Activated gamma-delta T cell (primary cell): ENCODE results near the gene SMYD3.
"Not testable (repeated sequence)": the region's sequence is repeated elsewhere in the genome, so short reads cannot be mapped to it uniquely, and the experiment has no call there.

ENCODE experiments used
- DNase-seq: peaks from one replicate; lab custom pipeline; 2025; lab: John Stamatoyannopoulos, UW

SMYD3 gene

DNA sequence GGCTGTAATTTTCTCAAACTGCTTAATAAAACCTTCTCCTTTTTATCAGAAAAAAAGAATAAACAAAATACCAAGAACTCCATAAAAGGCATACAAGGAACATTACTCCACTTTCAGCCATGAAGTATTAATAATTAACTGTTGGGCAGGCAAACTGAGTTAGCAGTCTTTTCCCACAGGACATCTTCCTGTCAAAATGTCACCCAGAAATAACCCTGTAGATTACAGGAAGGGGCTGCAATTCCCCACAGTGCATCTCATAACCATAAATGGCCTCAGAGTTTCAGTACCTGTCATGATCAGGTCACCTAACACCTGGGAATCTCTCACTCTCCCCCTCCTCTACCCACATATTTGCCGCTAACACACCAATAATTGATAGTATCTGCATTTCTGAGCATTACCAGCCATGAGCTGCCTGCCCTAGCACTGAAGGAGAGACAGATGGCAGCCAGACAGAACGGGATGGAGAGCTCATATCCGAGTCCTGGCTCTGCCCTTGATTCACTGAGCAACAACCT is 475.0 kb downstream of the SMYD3 start:
- no peak for DNase-seq

DNA sequence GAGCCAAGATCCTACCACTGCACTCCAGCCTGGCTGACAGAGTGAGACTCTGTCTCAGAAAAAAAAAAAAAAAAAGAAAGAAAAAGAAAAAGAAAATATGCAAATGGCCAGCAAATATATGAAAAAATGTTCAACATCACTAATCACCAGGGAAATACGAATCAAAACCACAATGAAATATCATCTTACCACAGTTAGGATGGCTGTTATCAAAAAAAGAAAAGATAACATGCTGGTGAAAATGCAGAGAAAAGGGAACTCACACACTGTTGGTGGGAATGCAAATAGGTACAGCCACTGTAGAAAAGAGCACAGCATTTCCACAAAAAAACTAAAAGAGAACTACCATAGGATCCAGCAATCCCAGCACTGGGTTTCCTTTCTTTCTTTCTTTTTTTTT is 477.5 kb downstream of the SMYD3 start:
- no peak for DNase-seq

DNA sequence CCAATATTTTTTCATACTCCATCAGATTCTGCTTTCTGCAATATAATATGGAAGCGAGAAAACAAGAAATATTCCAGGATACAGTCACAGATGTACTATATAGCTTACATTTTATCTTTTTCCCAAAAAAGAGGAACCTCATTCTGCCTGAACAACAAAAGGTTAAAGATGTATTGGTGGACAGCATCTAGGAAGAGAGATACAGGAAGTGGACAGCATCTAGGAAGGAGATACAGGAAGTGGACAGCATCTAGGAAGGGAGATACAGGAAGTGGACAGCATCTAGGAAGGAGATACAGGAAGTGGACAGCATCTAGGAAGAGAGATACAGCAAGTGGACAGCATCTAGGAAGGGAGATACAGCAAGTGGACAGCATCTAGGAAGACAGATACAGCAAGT is 483.0 kb downstream of the SMYD3 start:
- not testable (repeated sequence) for DNase-seq

DNA sequence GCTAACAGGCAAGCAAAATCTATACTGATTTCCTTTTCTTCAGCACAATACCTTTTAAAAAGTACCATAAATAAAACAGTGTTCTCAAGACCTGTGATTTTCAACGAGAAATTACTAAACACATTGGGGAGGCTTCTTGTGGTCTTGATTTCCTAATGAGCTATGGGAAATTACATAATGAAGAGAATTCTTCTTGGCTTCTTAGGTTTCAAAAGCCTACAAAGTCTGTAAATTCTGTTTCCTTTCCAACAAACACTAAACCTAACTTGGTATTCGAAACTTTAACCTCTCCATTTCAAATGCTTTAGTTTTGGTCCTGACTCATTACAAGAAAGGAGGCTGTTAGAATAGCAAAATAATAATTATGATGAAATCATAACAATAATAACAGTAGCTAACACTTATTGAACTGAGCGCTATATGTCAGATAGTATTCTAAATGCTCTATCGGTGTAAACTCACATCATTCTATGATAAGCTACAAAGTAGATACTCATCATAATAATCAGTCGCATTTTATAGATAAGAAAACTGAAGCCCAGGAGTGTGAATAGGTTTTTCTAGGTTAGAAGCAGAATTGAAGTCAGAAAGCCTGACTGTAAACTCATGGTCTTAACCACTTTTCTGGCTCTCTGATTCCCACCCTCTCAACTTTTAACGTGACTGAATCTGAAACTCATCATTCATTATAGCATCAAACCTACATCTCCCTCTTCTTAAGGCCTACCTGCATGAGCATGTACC is 486.7 kb downstream of the SMYD3 start:
- DNase-seq = no peak

DNA sequence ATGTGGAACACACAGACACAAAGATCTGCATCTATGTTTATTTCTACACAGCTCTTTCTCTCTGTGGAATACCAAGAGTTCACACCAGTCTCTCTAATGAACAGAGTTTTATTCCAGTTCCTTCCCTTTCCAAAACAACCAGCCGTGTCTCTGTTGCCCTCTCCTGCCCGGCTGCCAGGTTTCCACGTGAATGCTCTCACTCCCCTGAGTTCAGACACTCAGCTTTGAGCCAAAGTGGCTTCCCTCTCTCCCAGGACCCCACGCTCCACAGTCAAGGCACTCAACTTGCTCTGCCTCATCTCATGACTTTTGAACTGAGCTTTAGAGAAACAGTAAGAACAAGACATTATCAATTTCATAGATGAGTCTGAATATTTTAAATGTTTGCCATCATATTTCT is 488.9 kb downstream of the SMYD3 start:
- DNase-seq = no peak

DNA sequence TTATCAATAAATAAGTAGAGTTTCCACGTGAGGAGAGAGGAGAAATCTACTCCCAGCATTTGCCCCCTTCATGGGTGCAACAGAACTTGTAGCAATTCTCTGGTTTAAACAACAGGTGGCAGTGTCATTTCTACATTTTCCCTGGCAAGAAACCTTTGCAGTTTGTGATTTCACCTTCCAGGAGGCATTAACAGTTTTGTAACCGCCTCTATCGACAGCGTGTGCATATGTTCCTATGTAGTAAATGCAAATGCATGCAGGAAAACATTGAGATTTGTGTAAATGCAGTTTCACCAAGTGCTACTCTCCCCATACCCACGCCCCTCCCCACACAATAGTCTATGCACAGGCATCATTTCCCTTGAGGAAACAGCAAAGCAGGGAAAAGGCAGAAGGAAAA is 494.7 kb downstream of the SMYD3 start:
- no peak for DNase-seq

DNA sequence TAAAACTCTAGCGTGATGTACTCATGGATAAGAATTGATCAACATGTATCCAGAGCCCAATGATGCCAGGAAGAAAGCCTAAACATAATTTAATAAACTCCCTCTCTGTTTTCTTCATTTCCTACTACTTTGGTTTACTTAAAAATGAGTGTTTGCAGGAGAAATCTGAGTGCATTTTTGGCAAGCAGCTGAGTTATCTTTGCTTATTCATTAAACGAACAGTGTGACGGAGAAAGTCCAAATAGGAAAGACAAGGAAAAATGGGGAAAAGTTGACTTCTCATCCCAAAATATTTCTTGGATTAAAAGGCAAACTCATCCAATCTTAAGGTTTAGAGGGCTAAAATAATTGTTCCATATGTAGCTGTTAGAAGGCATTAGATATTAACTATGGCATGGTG is 496.7 kb downstream of the SMYD3 start:
- DNase-seq = no peak

DNA sequence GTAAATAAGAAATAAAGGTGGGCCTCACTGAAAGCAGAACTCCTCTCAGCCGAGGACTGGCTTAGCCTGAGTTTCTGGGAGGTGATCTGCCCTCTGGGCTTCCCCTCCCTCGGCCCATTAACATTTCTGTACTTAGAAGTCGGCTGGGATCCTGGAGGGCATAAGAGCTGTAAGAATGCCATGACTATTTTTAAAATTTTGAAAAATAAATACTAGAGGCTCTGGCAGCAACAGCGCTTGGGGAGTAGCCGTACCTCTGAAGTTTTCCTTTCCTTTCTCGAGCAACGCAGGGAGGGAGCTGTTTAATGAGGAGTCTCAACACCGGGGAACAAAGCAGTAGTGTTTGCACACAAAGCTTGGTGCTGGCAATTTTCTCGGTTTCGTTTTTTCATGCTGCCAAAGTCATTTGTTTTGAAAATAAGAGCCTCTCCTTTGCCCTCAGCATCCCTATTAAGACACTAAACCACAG is 498.7 kb downstream of the SMYD3 start:
- no peak for DNase-seq

DNA sequence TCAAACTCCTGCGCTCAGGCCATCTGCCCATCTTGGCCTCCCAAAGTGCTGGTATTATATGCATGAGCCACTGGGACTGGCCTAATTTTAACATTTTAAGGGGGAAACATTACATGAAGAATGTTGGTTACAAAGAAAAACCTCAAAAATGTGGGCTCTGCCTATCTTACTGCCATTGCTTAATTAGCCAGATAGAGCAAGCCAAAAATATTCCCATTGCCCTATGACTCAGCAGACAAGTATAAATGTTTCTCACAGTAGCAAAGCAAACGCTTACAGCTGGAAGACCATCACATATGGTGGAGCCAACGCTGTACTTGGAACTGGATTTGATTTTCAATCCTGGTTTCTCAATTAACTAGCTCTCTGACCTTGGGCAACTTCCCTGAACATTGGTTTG is 502.0 kb downstream of the SMYD3 start:
- no peak for DNase-seq

DNA sequence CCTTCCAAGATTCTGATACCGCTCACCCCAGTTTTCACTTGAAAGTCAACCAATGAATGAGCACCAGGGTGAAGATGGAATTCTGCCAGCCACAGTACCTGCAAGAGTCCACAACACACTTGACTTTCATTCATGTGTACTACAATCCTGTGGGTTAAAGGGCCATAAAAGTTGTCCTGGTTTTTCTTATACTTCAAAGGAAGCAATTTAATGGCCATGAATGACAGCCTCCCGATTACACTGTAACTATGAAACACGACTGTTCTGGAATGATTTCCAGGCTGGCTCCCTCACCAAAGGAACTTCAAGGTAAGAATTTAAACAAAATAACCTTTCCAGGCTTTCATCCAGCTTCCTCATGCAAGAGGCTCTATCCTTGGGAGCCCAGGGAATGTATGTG is 502.8 kb downstream of the SMYD3 start:
- no peak for DNase-seq

DNA sequence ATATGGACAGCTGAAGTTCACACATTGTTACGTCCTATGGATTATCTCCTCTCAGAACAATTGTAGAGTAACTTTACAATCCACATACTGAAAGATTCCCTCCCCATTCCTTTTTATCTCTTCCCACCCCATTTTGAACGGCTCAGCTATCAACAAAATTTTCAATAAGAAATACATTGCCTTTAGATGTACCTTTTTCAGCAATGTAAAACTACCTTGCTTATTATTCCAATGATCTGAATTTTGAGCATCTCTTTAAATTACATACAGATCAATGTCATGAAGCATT is 503.7 kb downstream of the SMYD3 start:
- no peak for DNase-seq

DNA sequence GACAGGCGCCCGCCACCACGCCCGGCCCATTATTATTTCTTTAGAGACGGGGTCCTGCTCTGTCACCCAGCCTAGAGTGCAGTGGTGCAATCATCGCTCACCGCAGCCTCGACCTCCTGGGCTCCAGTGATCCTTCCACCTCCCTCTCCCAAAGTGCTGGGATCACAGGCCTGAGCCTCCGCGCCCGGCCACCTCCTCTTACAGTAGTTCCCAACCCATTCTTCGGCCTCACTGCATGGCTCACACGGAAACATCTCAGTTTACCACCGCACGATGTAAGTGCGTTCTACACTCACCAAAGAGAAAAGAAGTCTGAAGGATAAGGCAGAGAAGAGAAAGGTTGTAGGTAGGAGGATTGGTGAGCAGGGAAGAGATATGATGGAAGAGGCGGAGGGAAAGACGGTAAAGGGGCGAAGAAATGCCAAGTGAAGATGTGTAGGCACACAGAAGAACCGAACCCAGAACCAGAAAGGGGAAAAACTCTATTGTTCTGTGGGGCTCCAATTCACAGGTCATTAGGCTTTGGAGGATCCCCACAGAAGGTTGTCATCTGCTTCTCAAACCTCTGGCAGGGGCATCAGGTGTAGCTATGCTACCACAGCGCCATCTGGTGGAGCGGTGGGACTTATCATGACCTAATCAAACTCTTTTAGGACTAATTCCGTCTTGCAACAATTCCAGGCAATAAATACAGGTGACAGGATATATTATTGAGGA is 504.2 kb downstream of the SMYD3 start:
- DNase-seq = no peak

DNA sequence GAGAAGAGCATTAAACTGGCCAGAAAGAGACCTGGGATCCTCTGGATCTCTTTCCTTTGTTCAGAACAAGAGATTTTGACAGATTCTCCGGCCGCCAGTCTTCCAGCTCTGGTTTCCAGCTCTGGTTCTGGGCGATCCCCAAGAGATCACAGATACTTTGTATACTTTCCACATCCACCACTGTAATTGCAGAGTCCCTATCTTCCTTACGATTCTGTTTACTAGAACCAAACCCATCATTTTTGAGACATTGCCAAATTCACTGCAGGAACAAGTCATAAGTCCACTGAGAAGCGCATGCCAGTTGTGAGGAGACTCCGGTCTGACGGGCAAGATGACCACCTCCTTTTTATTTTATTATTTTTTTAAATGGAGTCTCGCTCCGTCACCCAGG is 505.2 kb downstream of the SMYD3 start:
- no peak for DNase-seq

DNA sequence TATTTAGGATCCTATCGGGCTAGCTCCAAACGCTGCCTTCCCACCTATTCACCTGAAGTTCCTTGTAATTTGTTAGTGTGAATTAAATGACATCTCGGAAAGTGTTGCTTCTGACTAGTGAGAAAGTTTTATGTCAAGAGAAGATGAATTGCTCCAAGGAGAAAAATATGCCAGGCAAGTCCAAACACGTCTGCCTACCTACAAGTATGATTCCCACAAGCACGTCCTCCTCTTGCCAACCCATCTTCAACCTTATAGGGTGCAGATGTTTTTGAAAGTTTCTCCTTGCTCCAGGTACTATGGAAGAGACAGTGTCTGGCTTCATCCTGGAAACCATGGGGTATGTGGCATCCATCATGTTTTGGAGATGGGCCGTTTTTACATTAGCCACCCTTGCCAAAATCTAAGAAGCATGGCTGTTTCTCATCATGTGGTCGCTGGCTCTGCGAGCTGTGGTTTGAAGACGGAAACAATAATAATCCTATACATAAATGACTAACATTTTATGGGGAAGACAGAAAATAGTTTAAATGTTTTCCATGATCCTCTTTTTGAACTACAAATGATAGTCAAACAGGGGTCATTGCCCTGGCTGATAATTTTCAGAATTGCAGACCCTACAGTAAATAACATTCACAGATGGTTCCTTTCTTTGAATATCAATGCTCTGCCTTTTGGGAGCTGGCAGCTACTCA is 505.8 kb downstream of the SMYD3 start:
- no peak for DNase-seq

DNA sequence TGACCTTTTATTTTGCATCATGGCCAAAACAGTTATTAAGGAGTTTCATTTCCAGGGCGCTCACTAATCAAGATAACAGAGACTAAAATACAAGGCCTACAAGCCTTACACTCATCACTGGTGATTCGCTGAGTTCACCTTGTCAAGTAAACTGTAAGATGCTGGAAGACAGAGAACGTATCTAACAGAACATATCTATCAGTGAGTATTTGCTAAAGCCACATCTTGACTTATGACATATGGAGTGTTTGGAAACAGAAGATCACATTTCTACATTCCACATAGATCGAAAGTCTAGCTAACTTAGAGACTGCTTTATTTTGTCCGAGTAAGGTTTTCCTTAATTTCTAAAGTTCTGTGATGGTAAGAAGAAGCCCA is 506.5 kb downstream of the SMYD3 start:
- DNase-seq = no peak

DNA sequence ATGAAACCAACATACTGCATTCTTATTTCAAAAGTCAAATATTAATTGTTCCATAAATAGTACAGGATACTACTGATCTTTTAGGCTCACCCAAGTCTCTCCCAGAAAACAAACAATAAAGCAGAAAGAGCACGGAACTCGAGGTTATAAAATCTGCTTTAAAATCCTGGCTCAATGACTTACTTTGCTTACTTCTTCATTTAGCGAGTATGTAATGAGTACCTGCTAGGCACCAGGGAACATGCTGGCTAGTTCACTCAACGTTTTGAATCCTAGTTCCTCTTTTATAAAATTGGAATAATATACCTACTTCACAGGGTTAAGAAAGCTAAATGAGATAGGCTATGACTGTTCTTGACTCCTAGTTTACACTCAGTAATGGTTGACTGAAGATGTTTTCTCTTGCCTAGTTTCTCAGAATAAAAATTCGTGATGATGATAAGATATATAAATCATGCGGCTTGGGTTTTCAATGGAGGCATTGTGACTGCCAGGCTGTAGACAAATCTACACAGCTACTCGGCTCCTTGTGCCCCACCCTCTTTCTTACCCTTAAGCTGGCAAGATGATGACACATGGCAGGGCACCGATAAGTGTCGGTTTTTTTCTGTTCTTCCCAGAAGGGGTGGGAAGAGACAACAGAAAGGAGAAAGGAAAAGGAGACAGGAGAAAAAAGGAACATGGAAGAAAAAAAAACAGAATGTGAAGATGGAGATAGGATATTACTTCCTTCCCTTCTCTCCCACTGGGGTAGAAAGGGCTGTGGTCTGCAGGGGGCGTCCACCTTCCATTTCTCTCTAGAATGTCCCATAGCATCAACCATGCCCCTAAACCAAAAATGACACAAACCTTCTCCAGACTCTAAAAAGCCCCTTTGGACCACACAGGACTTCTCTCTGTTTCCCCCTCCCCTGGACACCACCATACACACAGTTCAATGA is 507.1 kb downstream of the SMYD3 start:
- no peak for DNase-seq

DNA sequence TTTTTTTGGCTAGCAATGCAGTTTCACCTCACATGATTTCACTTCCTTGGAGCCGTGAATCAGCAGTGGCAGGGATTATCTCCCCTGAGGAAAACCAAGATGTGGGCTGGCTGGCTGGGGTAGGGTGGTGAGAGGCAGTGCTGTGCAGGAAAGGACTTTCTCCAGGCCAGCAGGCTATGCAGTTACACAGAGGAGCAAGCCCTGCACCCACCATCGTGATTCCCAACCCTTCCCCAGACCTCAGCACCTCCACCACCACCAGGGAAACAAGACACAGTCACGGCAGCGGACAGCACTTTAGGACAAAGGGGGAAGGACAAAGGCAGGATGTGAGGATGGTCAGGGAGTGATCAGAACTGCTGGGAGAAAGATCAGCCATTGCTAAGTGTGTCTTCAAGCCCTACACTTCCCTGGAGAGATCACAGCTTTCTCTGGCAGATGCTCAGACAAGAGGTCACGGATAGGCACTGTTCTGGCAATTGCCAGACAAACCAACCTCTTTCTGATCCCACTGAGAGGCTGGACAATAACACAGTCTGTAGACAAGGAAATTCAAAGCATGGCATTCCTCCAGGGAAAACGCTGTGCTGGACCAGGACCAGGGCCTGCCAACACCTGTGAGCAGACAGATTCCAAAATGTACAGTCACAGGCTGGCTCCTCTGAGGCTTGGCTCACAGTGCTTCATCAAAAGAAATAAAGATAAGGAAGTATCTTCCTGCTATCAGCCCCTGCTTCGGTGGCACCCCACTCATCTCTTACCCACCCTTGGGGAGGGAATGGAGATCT is 509.4 kb downstream of the SMYD3 start:
- DNase-seq = no peak

DNA sequence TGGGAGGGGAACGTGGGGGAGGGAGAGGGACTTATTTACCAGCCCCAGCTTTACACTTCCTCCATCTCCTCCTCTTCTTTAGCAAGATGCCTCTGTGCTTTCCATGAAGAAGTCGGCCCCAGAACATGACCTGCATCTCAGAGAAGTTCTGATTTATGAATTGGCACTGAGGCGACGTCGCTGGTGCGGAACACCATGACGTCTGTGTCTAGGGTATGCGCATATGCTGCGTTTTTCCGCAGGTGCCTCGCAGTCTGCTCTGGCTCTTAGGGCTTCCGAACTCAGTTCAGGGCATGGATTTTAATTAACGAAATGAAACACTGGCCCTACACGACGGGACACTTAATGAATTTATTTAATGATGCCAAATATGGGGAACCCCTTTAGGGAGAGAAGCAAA is 510.3 kb downstream of the SMYD3 start:
- DNase-seq = no peak

DNA sequence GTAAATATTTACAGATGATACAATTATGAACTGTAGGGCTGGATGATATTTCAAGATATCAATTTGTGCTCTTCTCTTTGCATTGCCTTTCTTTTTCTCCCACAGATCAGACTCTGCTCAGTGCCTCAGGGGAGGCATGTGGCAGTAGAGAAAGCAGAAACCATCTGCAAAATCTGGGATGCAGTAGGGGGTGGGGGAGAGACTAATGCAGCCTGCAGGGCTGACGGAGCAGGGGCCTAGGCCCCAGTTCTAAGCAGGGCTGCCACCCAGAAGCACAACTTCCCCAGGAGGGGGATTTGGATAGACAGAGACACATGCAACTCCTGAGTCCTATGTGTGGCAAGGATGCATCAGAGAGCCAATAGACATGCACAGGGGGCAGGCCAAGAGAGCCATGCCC is 511.6 kb downstream of the SMYD3 start:
- no peak for DNase-seq

DNA sequence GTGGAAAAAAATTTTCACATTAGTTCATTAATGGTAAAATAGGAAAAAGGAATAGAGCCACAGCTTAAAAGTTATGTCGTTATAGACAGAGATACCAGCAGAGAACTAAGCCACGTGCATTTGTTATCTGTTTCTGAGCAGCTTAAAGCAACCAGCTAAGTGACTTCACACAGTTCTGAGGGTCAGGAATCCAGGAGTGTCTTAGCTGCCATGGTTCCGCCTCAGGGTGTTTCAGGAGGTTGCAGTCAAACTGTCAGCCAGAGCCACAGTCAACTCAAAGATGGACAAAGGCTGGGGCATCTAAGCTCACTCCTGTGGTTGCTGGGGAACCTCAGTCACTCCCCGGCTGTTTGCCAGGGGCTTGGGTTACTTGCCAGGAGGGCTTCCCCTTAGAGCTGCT is 515.8 kb downstream of the SMYD3 start:
- DNase-seq = no peak
